GM18526 (cell line): ENCODE data around the gene ATP6V0A1.
A peak's percentile ranks its signal among the peaks of the same experiment; 100 is the strongest.

Experiments
- POLR2A ChIP-seq: IDR thresholded peaks from 3 replicates; pipeline ENCODE4 v1.6.1; 2011; ENCODE audit not compliant: insufficient read length; ENCODE audit errors: extremely low read depth

ATP6V0A1 gene

DNA sequence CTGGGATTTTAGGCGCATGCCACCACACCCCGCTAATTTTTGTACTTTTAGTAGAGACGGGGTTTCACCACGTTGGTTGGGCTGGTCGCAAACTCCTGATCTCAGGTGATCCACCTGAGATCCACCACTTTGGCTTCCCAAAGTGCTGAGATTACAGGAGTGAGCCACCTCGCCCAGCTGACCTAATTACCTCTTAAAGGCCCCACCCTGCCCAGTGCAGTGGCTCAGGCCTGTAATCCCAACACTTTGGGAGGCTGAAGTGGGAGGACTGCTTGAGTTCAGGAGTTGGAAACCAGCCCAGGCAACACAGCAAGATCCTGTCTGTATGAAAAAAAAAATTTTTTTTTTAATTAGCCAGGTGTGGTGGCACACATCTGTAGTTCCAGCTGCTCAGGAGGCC, 100.4 kb downstream of the ATP6V0A1 start:
- TF ChIP-seq POLR2A, result no peak

DNA sequence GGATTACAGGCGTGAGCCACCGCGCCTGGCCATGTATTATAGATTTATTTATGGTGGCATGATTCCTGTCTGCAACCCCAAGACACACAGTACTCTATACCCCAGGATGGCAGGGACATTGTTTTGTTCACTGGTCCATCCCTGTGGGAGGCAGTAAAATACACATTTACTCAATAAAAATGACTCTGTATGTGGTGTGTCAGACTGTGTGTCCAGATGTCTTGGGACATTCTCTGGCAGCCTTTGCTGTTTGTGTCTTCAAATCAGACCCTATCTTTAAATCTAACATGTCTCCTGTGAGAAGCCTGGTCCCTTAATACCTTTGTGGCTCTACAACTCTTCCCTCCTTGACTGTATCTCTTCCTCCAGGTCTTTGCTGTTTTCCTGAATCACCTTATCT, 101.6 kb downstream of the ATP6V0A1 start:
- no peak for TF ChIP-seq POLR2A

GRCh38 chr17:42561897-42562387, 103.3 kb downstream of the ATP6V0A1 start, which contains the start of gene COASY:
Gene COASY, plus strand, starts transcription at chr17:42562148. Its CDS starts 475 bp downstream, at chr17:42562623.
- peak; percentile 74 for TF ChIP-seq POLR2A

GRCh38 chr17:42562388-42563142, 103.9 kb downstream of the ATP6V0A1 start:
- TF ChIP-seq POLR2A, result no peak

DNA sequence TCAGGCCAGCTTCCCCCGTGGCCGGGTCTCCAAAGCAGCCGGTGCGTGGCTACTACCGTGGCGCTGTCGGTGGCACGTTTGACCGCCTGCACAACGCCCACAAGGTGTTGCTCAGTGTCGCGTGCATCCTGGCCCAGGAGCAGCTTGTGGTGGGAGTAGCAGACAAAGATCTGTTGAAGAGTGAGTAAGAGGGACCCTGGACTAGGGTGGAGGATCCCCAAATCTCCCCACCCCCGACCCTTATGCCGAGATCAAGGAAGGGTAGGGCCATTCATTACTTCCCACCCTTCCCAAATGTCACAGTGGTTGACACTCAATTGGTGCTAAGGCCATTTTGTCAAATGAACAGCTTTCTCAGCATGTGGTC, 104.4 kb downstream of the ATP6V0A1 start:
- no peak for TF ChIP-seq POLR2A

GRCh38 chr17:42563543-42563942, 104.9 kb downstream of the ATP6V0A1 start:
- no peak for TF ChIP-seq POLR2A

GRCh38 chr17:42563950-42564349, 105.3 kb downstream of the ATP6V0A1 start:
- no peak for TF ChIP-seq POLR2A

GRCh38 chr17:42564815-42565522, 106.3 kb downstream of the ATP6V0A1 start:
- TF ChIP-seq POLR2A, result no peak

DNA sequence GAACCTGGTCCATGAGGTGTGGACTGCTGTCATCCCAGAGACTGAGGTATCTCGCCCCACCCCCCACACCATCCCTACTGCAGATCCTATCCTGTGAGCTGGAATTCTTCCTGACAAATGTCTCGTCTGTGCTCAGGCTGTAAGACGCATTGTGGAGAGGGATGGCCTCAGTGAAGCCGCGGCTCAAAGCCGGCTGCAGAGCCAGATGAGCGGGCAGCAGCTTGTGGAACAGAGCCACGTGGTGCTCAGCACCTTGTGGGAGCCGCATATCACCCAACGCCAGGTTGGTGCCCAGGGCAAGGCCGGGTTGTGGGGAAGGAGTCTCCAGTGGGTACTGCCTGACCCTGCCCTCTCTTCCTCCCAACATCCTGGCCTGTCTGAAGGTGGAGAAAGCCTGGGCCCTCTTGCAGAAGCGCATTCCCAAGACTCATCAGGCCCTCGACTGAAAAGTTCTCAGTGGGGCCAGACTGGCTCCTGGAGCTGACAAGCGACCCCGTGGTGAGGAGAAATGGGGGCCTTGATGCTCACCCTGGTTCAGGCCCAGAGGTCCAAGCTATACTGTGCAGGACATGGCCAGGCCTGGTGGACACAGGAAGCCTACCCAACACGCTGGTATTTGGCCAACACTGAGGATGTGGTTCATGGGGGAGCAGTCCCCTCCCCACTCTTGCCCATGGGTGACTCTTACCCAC, 107.0 kb downstream of the ATP6V0A1 start:
- TF ChIP-seq POLR2A, result no peak

DNA sequence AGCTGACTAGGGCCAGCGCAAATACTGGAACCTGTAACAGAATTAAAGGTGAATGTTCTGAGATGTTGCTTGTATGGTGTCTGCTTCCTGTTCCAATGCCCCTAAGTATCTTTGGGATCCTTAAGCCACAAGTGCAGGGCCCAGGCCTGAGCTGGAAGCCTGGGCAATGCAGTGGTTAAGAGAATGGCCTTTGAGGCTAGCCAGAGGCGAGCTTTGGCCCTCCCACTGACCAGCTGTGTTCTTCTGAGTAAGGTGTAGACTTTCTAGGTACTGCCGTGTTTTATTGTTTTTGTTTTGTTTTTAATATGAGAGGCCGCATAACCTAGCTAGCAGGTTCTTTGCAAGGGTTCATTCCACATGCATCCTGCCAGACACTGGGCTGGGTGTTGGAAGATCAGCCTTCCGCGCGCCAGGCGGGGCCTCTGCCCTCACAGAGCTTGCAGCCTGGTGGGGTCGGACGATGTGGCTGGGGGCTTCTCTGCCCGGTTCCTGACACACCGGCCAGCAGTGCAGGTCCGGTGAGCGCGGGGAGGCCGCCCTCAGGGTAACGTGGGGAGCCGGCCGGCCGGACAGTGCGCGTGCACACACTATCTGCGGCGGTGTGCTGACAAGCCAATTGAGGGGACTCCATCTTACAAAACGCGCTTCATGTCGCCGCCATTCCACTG, 107.7 kb downstream of the ATP6V0A1 start:
- no peak for TF ChIP-seq POLR2A

DNA sequence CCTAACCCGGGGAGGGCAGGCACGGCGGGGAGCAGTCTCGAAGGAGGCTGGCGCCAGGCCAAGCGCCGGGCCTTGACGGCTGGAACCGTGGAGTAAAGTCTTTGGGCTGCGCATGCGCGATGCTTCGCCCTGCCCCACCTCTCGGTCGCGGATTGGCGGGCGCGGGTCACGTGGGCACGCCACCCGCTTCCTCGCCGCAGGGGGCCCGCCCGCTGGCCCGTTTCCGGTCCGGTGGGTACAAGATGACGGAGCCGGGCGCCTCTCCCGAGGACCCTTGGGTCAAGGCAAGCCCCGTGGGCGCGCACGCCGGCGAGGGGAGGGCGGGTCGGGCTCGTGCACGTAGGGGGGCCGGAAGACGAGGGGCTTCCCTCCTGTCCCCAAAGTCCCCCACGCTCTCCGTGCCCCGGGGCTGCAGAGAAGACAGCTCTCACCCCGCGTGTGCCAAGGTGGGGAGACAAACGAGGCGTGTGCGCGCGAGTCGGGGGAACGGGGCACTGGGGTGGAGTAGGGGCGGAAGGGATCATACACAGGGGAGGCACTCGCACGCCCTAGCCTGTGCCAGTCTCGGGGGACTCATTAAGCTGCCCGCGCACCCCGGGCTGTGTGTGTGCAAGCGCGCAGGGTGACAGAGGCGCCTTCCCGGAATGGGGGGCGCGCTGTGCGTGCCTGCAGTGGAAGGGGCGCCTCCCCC, 108.3 kb downstream of the ATP6V0A1 start, which contains the start of gene MLX:
MLX (plus strand) TSS at position 218 of the 691 bp plus-strand sequence; CDS start at position 243, 25 bp downstream.
- TF ChIP-seq POLR2A, result peak; percentile 73

DNA sequence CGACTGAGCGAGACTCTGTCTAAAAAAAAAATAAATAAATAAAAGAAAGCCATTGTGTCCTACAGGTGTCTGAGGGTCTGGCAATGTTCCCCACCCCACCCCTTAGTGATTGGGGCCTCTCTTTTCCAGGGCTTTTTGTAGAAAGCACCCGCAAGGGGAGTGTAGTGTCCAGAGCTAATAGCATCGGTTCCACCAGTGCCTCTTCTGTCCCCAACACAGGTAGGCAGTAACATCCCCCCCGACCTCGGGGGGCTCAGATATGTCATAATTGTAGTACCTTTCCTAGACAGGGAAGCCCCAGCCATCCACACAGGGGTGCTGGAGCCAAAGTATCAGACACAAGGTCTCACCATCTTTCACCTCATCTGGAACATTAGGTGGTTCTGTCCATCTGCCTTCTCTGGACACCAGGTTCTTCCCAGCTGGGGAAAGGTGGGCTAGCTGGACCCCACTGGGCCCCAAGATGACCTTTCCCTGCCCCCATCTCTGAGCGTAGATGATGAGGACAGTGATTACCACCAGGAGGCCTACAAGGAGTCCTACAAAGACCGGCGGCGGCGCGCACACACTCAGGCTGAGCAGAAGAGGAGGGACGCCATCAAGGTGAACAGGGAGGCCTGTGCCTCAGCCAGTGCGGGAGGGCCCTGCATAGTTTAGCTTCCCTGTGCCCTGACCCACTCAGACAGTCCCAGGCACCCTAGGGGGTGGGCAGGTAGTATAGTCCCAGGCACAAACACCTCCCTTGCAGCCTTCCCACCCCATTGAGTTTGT, 109.8 kb downstream of the ATP6V0A1 start:
- no peak for TF ChIP-seq POLR2A

DNA sequence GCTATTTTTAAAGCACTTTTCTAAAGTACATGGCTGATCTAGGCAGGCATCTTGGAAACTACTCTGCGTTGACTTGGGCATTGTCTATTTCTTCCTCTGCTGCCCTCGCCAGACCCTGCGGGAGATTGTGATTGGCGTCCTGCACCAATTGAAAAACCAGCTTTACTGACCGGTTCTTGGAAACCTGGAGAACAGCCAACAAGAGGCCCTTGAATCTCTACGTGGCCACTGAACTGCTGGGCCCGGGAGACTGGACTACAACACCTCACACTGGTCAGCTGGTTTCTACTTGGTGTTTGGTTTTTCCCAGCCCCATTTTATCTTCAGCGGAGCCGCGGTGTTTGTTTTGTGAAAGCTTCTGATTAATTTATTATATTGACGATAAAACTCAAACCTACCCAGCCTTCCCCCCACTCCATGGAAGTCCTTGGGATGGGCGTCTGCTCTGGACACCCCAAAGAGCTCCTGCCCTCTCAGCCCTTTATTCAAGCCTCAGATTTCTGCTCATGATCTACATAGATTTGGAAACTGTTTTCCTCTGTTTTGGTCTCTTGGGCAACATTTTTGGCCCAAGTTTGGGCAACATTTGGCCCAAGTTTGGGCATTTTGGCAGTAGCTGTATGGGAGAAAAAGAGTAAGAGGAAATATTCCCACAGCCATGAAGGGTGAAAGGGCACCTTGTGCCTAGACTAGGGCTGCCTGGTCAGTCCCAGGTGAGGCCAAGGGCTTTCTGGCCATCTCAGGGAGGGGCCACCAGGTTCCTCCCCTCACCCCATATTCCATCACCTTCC, 113.0 kb downstream of the ATP6V0A1 start:
- TF ChIP-seq POLR2A, result no peak
